Hepatocyte (in vitro differentiated cells): ENCODE results near the gene WDR37. TPM values are rescaled to one million over a fixed set of nuclear protein-coding genes. Genes with fewer than 3 reads are reported as not detected.
A peak's percentile ranks its signal among the peaks of the same experiment; 100 is the strongest.
"Not testable (repeated sequence)": the region's sequence is repeated elsewhere in the genome, so short reads cannot be mapped to it uniquely, and the experiment has no call there.

ENCODE experiments used
- DNase-seq: peaks from one replicate; pipeline ENCODE4 v3.0.0-alpha.2; 2016; ENCODE audit warnings: low spot score
- H2AFZ ChIP-seq: fragments of 200-600 bp; sonication (generic); 2 replicates; pipeline ENCODE4 v1.6.0; 2016; ENCODE audit warnings: antibody characterized with exemption, mild to moderate bottlenecking
- H3K27ac ChIP-seq: fragments of 200-600 bp; sonication (generic); 2 replicates; pipeline ENCODE4 v1.5.1; 2016; ENCODE audit warnings: mild to moderate bottlenecking
- H3K27me3 ChIP-seq: fragments of 200-600 bp; sonication (generic); 2 replicates; pipeline ENCODE4 v1.6.1; 2016
- H3K36me3 ChIP-seq: fragments of 200-600 bp; sonication (generic); replicated peaks from 2 replicates; pipeline ENCODE4 v1.5.1; 2016; ENCODE audit warnings: low read depth; ENCODE audit not compliant: insufficient read depth
- H3K4me1 ChIP-seq: fragments of 200-600 bp; sonication (generic); 2 replicates; pipeline ENCODE4 v1.5.1; 2016; ENCODE audit warnings: mild to moderate bottlenecking, moderate library complexity; ENCODE audit not compliant: insufficient read depth
- H3K4me2 ChIP-seq: fragments of 200-600 bp; sonication (generic); 2 replicates; pipeline ENCODE4 v1.6.0; 2016
- H3K4me3 ChIP-seq: fragments of 200-600 bp; sonication (generic); 2 replicates; pipeline ENCODE4 v1.5.1; 2016; ENCODE audit warnings: mild to moderate bottlenecking
- H3K79me2 ChIP-seq: fragments of 200-600 bp; sonication (generic); 2 replicates; pipeline ENCODE4 v1.6.0; 2017; ENCODE audit warnings: mild to moderate bottlenecking
- H3K9me2 ChIP-seq: fragments of 200-600 bp; sonication (generic); replicated peaks from 2 replicates; pipeline ENCODE4 v1.6.0; 2017; ENCODE audit warnings: mild to moderate bottlenecking; ENCODE audit not compliant: insufficient read depth
- H3K9me3 ChIP-seq: fragments of 200-600 bp; sonication (generic); 2 replicates; pipeline ENCODE4 v1.5.1; 2016; ENCODE audit warnings: low read depth, mild to moderate bottlenecking
- H4K20me1 ChIP-seq: fragments of 200-600 bp; sonication (generic); 2 replicates; pipeline ENCODE4 v1.6.0; 2016; ENCODE audit warnings: mild to moderate bottlenecking; ENCODE audit not compliant: insufficient read depth, poor library complexity, severe bottlenecking
- EZH2 ChIP-seq: fragments of 200-600 bp; sonication (generic); IDR thresholded peaks from 2 replicates; pipeline ENCODE4 v1.6.1; 2016; ENCODE audit warnings: antibody characterized with exemption, mild to moderate bottlenecking, borderline replicate concordance
- EZH2phosphoT487 ChIP-seq: fragments of 200-600 bp; sonication (generic); IDR thresholded peaks from one replicate; pipeline ENCODE4 v1.6.1; 2018; ENCODE audit warnings: antibody characterized with exemption, mild to moderate bottlenecking, low read depth, moderate library complexity; ENCODE audit not compliant: unreplicated experiment, severe bottlenecking
- WGBS: methylation state at CpG from one replicate; pipeline ENCODE4 v1.1.6; 2016; ENCODE audit warnings: low lambda C conversion rate; ENCODE audit errors: missing lambda C conversion rate; 5-methylcytosine and 5-hydroxymethylcytosine counted together
- polyA plus RNA-seq: library from polyadenylated mRNA; unstranded; fragments of >200 nt; fragmentation: Nextera tagmentation; extraction: Ambion mirVana; gene quantifications from 2 replicates; pipeline ENCODE4 v1.2.1, GENCODE V29; 2016
- total RNA-seq: library from RNA; depleted of rRNA; stranded (reverse); fragments of >200 nt; gene quantifications from 2 replicates; pipeline ENCODE4 v1.2.3, GENCODE V29; 2014
- TF ChIP-seq, protein P1 (sequence below): fragments of 200-600 bp; sonication (generic); IDR thresholded peaks from 2 replicates; pipeline ENCODE4 v1.5.1; 2016; ENCODE audit warnings: antibody characterized with exemption, mild to moderate bottlenecking; ENCODE audit not compliant: poor library complexity

The WDR37 gene
- total and polyA plus RNA-seq, 2 experiments from 2014 or later, result 8.6 to 12.3 TPM

- Histone ChIP-seq H2AFZ (no peak overlapping the region), H4K20me1 (peaks cover 8% of the 10 kb centered on the region), H3K4me3 (no peak overlapping the region), H3K9me3 (no peaks in the 10 kb centered on the region), H3K27me3 (no peaks in the 10 kb centered on the region), H3K36me3 (no peaks in the 10 kb centered on the region), H3K4me1 (peaks cover 3% of the 10 kb centered on the region), H3K79me2 (peaks cover 3% of the 10 kb centered on the region), H3K27ac (no peak overlapping the region), H3K4me2 (no peak overlapping the region), H3K9me2 (no peaks in the 10 kb centered on the region)
- 79% methylated on average over 13 of the region's 14 CpGs for WGBS
- peak; percentile 46 for DNase-seq
- TF ChIP-seq, protein P1, sequence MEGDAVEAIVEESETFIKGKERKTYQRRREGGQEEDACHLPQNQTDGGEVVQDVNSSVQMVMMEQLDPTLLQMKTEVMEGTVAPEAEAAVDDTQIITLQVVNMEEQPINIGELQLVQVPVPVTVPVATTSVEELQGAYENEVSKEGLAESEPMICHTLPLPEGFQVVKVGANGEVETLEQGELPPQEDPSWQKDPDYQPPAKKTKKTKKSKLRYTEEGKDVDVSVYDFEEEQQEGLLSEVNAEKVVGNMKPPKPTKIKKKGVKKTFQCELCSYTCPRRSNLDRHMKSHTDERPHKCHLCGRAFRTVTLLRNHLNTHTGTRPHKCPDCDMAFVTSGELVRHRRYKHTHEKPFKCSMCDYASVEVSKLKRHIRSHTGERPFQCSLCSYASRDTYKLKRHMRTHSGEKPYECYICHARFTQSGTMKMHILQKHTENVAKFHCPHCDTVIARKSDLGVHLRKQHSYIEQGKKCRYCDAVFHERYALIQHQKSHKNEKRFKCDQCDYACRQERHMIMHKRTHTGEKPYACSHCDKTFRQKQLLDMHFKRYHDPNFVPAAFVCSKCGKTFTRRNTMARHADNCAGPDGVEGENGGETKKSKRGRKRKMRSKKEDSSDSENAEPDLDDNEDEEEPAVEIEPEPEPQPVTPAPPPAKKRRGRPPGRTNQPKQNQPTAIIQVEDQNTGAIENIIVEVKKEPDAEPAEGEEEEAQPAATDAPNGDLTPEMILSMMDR, result no peak
- TF ChIP-seq EZH2 (no peak), EZH2phosphoT487 (no peak)
Measured at GRCh38 chr10:1036341-1036791, 19.8 kb upstream of the WDR37 start.

DNA sequence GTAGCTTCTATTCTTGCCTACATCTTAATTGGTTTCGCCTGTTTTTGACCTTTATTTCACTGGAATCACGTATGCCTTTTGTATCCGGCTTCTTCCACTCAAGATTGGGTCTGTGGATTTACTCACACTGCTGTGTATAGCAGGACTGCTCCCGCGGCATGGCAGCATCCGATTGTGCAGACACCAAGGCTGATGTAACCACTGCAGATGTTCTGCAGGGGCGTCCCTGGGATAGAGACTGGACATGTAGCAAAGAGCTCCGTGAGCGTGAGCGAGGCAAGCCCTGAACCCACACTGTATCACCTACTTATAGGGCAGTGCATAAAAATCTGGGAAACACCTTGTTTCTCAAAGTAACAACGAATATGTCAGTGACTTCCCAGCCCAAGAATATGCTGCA lies 19.1 kb upstream of the WDR37 start:
- Histone ChIP-seq H3K9me2 (no peaks in the 10 kb centered on the region), H3K4me1 (peaks cover 3% of the 10 kb centered on the region), H3K79me2 (peaks cover 7% of the 10 kb centered on the region), H3K4me3 (no peak overlapping the region), H3K36me3 (no peaks in the 10 kb centered on the region), H3K4me2 (no peak overlapping the region), H4K20me1 (peaks cover 8% of the 10 kb centered on the region), H3K27me3 (no peaks in the 10 kb centered on the region), H3K27ac (no peak overlapping the region), H3K9me3 (no peaks in the 10 kb centered on the region), H2AFZ (no peak overlapping the region)
- 89% methylated on average over 11 of the region's 11 CpGs for WGBS
- TF ChIP-seq, protein P1, result no peak
- TF ChIP-seq EZH2 (no peak), EZH2phosphoT487 (no peak)
- no peak for DNase-seq

DNA sequence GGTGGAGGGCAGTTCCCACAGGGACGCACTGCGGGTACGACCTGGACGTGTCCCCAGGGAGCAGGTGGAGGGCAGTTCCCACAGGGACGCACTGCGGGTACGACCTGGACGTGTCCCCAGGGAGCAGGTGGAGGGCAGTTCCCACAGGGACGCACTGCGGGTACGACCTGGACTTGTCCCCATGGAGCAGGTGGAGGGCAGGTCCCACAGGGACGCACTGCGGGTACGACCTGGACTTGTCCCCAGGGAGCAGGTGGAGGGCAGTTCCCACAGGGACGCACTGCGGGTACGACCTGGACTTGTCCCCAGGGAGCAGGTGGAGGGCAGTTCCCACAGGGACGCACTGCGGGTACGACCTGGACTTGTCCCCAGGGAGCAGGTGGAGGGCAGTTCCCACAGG lies 17.4 kb upstream of the WDR37 start:
- not testable (repeated sequence) for H3K9me2 ChIP-seq, H3K36me3 ChIP-seq, H3K27ac ChIP-seq, H2AFZ ChIP-seq, H3K27me3 ChIP-seq, H3K9me3 ChIP-seq, H3K4me1 ChIP-seq, DNase-seq, H3K4me3 ChIP-seq, H3K4me2 ChIP-seq
- no CpG with 5 or more reads among the region's 20 CpGs for WGBS
- peaks cover 18% of the 10 kb centered on the region for H4K20me1 ChIP-seq
- peaks cover 22% of the 10 kb centered on the region for H3K79me2 ChIP-seq

- peaks cover 3% of the 10 kb centered on the region for H3K36me3 ChIP-seq
- no peak for TF ChIP-seq EZH2
- TF ChIP-seq, protein P1, result no peak
- WGBS, result 78% methylated on average over 3 of the region's 3 CpGs
- H3K4me3 ChIP-seq, result no peak overlapping the region
- no peak overlapping the region for H3K4me2 ChIP-seq
- H2AFZ ChIP-seq, result no peak overlapping the region
- H3K79me2 ChIP-seq, result peaks cover 36% of the 10 kb centered on the region
- H3K4me1 ChIP-seq, result peaks cover 8% of the 10 kb centered on the region
- H3K27ac ChIP-seq, result no peak overlapping the region
- peaks cover 31% of the 10 kb centered on the region for H4K20me1 ChIP-seq
- H3K9me3 ChIP-seq, result no peaks in the 10 kb centered on the region
- H3K27me3 ChIP-seq, result no peaks in the 10 kb centered on the region
- DNase-seq, result no peak
- no peaks in the 10 kb centered on the region for H3K9me2 ChIP-seq
Measured at GRCh38 chr10:1040133-1040532, 16.1 kb upstream of the WDR37 start.
